Stimulated activated CD4-positive, alpha-beta T cell treated with anti-CD3 and anti-CD28 coated beads, TNF-alpha, amount 100 ng/mL, for 4 hours (primary cell): ENCODE results near the gene CCDC185.
"Not testable (repeated sequence)": the region's sequence is repeated elsewhere in the genome, so short reads cannot be mapped to it uniquely, and the experiment has no call there.

Source experiments
- DNase-seq, 3 experiments: peaks; one replicate each; pipeline ENCODE4 v3.0.0-alpha.2; 2020; ENCODE audit warnings: low read depth in 3 of 3

CCDC185 gene

DNA sequence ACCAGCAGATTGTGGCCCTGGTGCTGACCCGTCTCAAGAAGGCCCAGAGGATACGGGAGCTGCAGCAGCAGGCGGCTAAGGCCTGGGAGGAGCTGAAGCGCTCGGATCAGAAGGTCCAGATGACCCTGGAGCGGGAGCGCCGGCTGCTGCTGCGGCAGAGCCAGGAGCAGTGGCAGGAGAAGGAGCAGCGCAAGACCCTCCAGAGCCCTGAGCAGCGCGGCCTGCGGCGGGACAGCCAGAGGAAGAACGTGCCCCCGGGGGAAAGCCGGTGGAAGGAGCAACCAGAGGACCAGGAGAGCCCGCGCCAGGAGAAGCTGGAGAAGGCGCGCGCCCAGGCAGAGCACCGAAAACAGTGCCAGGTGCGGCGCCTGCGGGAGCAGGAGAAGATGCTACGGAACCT, 1.0 kb downstream of the CCDC185 start:
- no peak for DNase-seq

DNA sequence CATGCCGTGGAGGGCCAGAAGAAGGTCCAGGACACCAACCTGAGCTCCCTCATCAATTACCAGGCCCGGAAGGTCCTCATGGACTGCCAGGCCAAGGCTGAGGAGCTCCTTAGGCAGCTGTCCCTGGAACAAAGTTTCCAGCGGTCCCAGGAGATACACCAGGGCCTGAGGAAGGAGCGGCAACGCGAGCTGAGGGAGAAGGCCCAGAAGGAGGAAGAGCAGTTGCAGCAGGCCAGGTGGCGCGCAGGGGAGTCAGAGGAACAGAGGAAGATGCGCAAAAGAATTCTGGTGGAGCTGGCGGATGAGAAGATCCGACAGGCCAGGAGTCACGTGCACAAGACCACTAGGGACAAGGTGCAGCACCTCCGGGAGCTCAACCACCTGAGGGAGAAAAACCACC, 1.5 kb downstream of the CCDC185 start:
- DNase-seq: no peak

DNA sequence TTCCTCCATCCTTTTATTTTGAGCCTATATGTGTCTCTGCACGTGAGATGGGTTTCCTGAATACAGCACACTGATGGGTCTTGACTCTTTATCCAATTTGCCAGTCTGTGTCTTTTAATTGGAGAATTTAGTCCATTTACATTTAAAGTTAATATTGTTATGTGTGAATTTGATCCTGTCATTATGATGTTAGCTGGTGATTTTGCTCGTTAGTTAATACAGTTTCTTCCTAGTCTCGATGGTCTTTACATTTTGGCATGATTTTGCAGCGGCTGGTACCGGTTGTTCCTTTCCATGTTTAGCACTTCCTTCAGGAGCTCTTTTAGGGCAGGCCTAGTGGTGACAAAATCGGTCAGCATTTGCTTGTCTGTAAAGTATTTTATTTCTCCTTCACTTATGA, 6.2 kb downstream of the CCDC185 start:
- DNase-seq: not testable (repeated sequence)

- DNase-seq: no peak
Observed at GRCh38 chr1:223401873-223402789, 8.9 kb downstream of the CCDC185 start.

DNA sequence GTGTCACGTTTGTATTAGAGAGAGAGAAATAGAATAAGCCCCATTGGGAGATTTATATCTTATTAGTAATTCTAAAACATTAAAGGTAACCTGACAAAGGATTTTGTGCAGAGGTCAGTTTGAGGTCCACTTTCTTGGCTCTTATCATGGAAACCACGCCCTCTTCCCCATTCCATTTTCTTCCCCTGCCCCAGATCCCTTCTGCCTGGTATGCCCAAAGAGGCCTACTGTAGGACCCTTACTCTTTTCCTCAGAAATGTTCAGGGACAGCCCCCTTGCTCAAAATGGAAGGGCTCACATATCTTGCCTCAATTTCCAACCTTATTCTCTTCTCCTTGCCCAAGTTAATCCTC, 9.6 kb downstream of the CCDC185 start:
- DNase-seq: no peak

DNA sequence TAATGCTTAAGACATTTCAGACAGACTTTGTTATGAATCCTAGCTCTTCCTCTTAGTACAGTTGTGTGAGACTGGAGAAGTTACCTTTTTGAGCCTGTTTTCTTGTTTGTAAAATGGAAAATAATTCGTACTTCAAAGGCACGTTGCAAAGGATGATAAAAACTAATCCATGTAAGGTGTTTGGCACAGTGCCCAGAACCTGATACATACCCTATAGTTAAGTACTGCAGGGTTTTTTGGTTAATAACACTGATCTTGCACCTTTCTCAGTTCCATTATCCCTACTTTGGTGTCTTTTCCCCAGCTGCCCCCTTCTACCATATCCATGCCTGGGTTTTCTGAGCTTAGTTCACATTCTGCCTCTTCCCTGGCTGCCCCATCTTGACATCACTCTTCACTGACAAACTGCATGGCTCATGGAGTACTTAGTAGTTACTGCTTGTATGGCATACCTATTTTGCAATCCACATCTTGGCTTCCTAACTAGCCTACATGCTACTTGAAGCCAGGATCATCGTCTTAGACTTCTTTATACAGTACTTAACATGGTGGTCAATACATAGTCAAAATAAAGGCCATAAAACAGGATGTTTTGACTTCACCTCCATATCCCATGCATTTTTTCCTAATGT, 10.1 kb downstream of the CCDC185 start:
- no peak for DNase-seq

GRCh38 chr1:223405507-223405906, 12.3 kb downstream of the CCDC185 start:
- no peak for DNase-seq

DNA sequence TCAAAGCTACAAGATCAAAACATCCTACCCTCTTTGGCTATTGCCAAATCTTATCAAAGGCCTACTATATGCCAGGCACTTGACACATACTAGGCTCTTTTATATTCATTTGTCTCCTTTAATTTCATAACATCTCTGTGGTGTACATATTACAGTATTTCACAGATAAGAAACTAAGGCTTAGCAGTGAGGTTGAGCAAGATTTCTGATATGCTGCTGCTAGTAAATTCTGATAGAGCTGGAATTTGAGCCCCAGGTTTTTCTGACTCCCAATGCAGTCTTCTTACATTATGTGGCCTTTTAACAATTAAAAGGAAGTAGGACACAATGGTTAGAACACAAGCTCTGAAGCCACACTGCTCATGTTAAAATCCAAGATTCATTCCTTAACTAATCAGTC, 16.8 kb downstream of the CCDC185 start:
- DNase-seq: no peak

- no peak for DNase-seq
Observed at GRCh38 chr1:223411309-223411708, 18.1 kb downstream of the CCDC185 start.

- no peak for DNase-seq
Observed at GRCh38 chr1:223411710-223412109, 18.5 kb downstream of the CCDC185 start.

DNA sequence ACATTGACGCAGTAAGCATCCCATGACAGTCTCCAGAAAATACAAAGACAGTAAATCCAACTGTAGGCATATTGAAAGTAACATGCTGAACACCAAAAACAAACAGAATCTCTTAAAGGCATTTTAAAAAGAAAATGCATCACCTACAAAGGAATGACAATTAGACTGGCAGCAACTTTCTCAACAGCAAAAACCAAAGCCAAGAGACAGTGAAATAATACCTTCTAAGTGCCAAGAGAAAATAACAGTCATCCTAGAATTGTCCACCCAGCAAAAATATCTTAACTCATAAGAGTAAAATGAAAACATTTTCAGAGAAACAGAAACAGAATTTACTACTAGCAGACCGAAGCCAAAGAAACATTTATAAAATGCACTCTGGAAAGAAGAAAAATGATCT, 20.0 kb downstream of the CCDC185 start:
- DNase-seq: no peak

GRCh38 chr1:223417444-223417843, 24.2 kb downstream of the CCDC185 start:
- no peak for DNase-seq

DNA sequence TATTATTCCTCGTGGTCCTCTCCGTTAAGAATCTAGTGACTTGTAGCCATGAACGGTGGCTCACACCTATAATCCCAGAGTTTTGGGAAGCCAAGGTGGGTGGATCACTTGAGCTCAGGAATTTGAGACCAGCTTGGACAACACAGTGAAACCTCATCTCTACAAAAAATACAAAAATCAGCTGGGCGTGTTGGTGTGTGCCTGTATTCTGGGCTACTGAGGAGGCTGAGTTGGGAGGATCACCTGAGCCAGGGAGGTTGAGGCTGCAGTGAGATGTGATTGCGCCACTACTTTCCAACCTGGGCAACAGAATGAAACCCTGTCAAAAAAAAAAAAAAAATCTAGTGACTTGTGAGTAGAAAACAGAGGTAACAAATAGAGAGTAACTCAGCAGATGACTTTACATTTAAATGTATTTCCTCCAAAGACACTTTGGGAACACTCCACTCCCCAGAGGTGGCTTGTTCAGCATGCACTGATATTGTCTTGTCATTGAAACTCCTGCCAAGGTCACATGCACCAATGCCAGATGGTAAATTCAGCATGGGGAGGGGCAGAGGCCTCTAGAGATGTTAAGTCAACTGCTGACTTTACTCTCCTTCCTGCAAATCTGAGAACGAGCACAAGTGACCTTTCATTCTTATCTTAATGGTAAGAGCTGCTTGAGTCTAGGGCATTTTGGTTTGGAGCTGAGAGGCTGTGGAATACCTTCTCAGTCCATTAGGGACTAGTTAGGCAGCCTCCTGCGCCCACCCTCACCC, 24.9 kb downstream of the CCDC185 start:
- no peak for DNase-seq

DNA sequence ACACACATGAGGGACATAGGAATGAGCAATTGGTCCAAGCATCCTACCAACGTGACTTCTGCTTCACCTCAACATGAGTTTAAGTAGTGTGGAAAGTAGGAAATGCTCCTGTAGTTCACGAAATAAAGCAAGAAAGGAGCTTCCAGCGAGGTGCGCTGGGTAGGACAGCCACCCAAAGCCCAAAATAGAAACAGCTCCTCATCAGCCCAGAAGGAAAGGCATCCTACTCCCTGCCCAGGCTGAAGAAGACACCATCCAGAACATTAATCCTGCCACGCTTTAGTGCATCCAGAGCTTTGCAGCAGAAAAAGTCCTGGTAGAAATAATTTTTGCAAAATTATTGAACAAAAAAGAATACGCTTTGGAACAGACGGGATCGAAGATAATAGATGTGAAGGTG, 25.9 kb downstream of the CCDC185 start:
- DNase-seq: no peak

GRCh38 chr1:223419561-223419960, 26.3 kb downstream of the CCDC185 start:
- no peak for DNase-seq

DNA sequence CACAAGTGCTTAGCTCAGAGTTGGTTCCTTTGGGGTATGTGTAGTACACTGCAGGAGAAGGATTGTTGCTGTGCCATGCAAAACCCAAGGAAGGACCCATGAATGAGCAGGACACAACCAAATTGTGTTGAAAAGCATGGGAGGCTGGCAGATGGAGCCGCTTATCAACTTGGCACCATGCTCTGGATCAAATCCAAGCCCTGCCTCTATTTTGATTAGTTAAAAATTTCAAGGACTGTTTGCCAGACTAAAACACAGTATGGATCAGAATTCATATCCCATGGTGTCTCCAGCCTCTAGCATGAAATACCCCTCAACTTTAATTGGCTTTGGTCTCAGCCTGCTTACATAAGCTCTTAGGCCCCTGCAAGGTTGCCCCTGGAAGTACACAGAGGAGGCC, 27.8 kb downstream of the CCDC185 start:
- no peak for DNase-seq

GRCh38 chr1:223421676-223422075, 28.5 kb downstream of the CCDC185 start:
- no peak for DNase-seq

DNA sequence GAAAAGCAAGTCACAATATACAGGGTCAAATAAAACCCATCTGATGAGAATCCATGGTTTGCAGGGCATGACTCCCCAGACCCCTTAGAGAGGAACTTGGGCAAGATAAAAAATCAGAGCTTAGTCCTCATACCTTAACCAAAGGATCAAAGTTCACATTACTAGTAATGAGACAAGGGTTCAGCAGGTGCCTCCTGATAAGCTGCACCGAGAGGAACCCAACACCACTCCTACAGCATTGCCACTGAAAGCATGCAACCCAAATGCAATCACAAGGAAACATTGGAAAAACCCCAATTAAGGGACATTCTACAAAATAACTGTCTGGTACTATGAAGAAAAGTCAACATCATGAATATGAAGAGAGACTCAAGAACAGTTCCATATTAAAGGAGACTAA, 29.7 kb downstream of the CCDC185 start:
- no peak for DNase-seq

GRCh38 chr1:223423641-223424233, 30.5 kb downstream of the CCDC185 start:
- DNase-seq: no peak

DNA sequence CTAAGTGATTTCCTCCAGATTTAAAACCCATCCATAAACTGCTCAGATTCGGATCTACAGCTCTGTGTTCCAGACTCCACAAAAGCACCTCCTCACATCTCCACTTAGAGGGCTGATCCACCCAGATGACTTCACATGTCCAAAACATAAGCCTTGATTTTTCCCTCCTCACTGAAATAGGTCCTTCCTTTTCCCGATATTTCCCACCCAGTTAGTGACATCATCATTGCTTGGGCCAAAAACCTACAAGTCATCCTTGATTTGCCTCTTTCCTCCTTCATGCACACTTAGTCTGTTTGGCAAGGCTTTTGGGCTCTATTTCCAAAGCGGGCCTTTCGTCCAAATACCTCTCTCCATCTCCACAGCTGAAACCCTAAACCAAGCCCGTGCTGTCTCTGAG, 32.3 kb downstream of the CCDC185 start:
- DNase-seq: no peak

GRCh38 chr1:223426936-223427335, 33.7 kb downstream of the CCDC185 start:
- no peak for DNase-seq

GRCh38 chr1:223429313-223429731, 36.1 kb downstream of the CCDC185 start:
- DNase-seq: no peak
